ENCODE measurements around the gene DCBLD1.

GRCh38 chr6:117531346-117531745 is 48.9 kb downstream of the DCBLD1 start:
- TF ChIP-seq CTCF (conservative IDR thresholded peaks at IDR 0.05; ENCODE audit: low read length) (no peak), EZH2phosphoT487 (IDR thresholded peaks at IDR 0.05; ENCODE audit: borderline replicate concordance, low read depth, low read length) (no peak)
